SW 1271 (cell line): Measurements from ENCODE around the gene PISD.

Experiments
- DNase-seq, 2 experiments: peaks; one replicate each; lab custom pipeline; 2025; lab: John Stamatoyannopoulos, UW

The PISD gene

GRCh38 chr22:31572939-31573338, 89.1 kb downstream of the PISD start:
- DNase-seq = no peak

DNA sequence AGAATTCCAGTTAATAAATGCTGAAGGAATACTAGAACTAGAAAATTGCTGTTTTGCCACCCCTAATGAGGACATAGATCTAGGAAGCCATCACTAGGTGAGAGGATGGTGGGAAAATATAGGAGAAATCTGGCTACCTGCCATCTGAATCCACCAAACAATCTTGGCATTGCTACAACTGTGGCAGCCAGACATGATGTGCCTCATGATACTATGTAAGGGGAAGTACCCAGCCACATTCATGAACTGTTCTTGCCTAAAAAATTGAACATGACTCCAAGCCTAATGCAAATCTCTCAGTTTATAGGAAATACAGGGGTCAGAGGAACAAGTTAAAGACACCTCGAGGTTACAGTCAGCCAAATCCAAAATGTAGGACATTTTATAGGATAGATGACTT, 92.9 kb downstream of the PISD start:
- DNase-seq = no peak
